A172 (cell line): ENCODE measurements around the gene RAD54L2. TPM values are rescaled to one million over a fixed set of nuclear protein-coding genes. Genes with fewer than 3 reads are reported as not detected.
"Not testable (repeated sequence)": the region's sequence is repeated elsewhere in the genome, so short reads cannot be mapped to it uniquely, and the experiment has no call there.

Experiments used
- DNase-seq: peaks from one replicate; pipeline ENCODE4 v3.0.0-alpha.2; 2015; ENCODE audit warnings: low spot score
- total RNA-seq: library from RNA; depleted of rRNA; stranded (reverse); fragments of >200 nt; shearing (Covaris generic); gene quantifications from 2 replicates; pipeline ENCODE4 v1.2.3, GENCODE V29; 2014; rRNA removed

RAD54L2 gene
- total RNA-seq, result 9.1 and 10.8 TPM in 2 replicates

GRCh38 chr3:51538459-51539290 lies at the start of gene RAD54L2:
RAD54L2 (plus strand) TSS chr3:51538719; CDS start chr3:51590421, 51,702 bp downstream.
- peak; percentile 36 for DNase-seq

- DNase-seq, result peak; percentile 92
These were observed 39.4 kb upstream of the RAD54L2 start for GRCh38 chr3:51498876-51499738.

- DNase-seq, result no peak
These were observed 37.8 kb upstream of the RAD54L2 start for GRCh38 chr3:51500632-51501131.

GRCh38 chr3:51501833-51502561 lies 36.5 kb upstream of the RAD54L2 start:
- peak; percentile 66 for DNase-seq

- DNase-seq, result no peak
These were observed 36.0 kb upstream of the RAD54L2 start for GRCh38 chr3:51502562-51502910.

- DNase-seq, result no peak
These were observed 35.5 kb upstream of the RAD54L2 start for GRCh38 chr3:51503007-51503406.

GRCh38 chr3:51508255-51508654 lies 30.3 kb upstream of the RAD54L2 start:
- DNase-seq, result no peak

GRCh38 chr3:51510996-51511395 lies 27.5 kb upstream of the RAD54L2 start:
- no peak for DNase-seq

- DNase-seq, result no peak
These were observed 24.3 kb upstream of the RAD54L2 start for GRCh38 chr3:51514210-51514609.

GRCh38 chr3:51519848-51520247 lies 18.7 kb upstream of the RAD54L2 start:
- DNase-seq, result no peak

GRCh38 chr3:51520906-51521730 lies 17.4 kb upstream of the RAD54L2 start:
- DNase-seq, result not testable (repeated sequence)

GRCh38 chr3:51522273-51522962 lies 16.1 kb upstream of the RAD54L2 start:
- DNase-seq, result no peak

- not testable (repeated sequence) for DNase-seq
These were observed 13.6 kb upstream of the RAD54L2 start for GRCh38 chr3:51524874-51525273.

GRCh38 chr3:51530485-51530884 lies 8.0 kb upstream of the RAD54L2 start:
- no peak for DNase-seq

GRCh38 chr3:51535146-51536019 lies 3.1 kb upstream of the RAD54L2 start:
- no peak for DNase-seq

- DNase-seq, result not testable (repeated sequence)
These were observed 888 bp upstream of the RAD54L2 start for GRCh38 chr3:51537631-51538030.

GRCh38 chr3:51538115-51538458 lies 432 bp upstream of the RAD54L2 start:
- DNase-seq, result no peak

- peak; percentile 38 for DNase-seq
These were observed 897 bp downstream of the RAD54L2 start for GRCh38 chr3:51539291-51539941.

GRCh38 chr3:51542596-51542995 lies 4.1 kb downstream of the RAD54L2 start:
- not testable (repeated sequence) for DNase-seq
